ENCODE results near the gene SH3TC2.

Gene SH3TC2

DNA sequence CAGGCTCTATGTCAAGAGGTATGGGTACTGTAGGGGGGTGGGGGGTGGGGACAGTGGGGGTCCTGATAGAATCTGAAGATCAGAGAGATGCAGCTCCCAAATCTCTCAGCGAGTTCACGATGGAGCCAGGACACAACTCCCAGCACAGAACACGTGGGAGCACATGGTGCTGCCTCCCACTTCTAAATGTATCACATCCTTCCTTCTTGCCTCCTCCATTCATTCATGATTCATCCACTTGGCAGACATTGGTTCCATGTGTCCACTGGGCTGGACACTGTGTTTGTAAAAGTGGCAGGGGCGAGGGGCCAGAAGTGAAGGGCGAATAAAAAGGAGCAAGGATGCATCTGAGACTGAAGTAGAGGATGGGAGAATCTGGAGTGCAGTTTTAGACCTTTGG is 33.9 kb downstream of the SH3TC2 start:
- DNase-seq (ENCODE audit: low read depth in 2 of 2) = no peak

DNA sequence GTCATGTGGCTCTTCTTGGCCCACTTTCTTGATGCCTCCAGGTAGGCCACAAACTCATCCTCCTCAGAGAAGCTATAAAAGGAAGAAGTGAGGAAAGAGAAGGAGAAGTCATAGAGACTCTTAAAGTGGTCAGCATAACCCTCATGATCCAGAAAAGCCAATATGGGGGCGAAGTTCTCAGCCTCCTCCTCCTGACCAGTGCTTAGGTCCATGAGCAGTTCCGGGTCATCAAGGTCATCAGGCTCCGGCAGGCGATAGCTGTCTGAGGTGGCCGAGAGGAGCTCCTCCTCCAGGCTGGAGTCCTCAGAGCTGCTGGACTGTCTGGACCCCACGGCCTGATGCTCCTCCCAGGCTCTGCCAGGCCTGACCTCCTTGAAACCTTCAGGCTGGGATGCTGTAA is 34.7 kb downstream of the SH3TC2 start:
- no peak for DNase-seq (ENCODE audit: low read depth in 2 of 2)

DNA sequence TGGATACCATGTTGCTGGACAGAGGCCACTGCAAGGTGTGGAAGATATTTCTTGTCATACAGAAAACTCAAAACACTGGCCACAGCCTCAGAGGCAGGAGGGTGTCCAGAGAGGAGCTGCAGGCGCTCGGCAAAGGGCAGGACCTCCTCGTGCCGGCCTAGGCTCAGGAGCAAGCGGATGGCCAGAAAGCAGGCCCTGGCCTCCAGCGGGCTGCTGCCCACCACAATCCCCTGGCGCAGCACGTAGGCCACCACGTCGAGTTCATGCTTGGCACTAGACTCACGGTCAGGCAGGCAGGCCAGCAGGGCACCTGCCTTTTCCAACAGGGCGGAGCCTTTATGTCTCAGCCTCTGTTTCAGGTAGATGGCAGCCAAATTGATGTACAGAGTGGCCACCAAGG is 35.2 kb downstream of the SH3TC2 start:
- DNase-seq (ENCODE audit: low read depth in 2 of 2) = no peak

DNA sequence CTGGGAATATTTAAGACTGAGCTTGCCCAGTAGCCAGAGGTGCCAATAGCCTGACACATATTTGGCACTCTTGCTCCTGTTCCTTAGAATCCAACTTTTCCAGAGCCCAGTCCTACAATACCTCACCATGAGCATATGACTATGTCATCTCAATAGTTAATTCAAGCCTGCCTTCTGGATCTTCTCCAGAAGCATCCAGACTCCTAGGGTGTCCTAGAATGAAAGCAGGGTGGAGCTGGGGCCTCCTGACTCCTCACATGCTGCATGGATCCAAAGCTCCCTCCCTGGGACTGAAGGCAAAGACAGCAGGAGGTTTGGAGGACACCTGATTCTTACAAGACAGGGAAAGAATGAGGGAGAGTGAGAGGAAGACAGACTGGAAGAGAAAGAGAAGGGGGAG is 37.9 kb downstream of the SH3TC2 start:
- DNase-seq (ENCODE audit: low read depth in 2 of 2) = no peak

DNA sequence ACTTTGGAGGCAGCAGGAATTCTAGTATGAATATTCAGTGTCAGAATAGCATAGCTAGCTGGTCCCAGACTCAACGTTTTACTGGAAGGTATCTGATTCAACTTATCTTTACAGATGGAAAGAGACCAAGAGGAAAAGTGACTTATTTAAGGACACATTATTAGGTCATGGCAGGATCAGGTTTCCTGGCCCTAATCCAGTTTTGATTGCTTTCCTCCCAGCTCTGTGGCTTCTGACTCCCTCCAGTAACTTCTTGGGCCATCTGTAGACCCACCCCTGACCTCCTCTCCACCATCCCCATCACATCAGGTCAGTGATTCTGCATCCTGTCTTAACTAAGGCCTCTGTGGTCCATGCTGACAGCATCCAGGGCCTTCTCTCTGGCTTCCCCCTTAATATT is 38.4 kb downstream of the SH3TC2 start:
- no peak for DNase-seq (ENCODE audit: low read depth in 2 of 2)

DNA sequence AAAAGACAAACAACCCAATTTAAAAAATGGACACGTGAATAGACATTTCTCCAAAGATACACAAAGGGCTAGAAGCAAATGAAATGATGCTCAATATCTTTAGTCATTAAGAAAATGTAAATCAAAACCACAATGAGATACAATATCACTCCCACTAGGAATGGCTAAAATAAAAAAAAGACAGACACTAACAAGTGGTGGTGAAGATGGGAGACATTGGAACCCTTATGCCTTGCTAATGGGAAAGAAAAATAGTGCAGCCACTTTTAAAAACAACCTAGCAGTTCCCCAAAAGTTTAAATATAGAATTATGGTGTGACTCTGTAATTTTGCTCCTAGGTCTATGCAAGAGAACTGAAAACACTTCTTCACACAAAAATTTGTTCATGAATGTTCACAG is 40.7 kb downstream of the SH3TC2 start:
- no peak for DNase-seq (ENCODE audit: low read depth in 2 of 2)

DNA sequence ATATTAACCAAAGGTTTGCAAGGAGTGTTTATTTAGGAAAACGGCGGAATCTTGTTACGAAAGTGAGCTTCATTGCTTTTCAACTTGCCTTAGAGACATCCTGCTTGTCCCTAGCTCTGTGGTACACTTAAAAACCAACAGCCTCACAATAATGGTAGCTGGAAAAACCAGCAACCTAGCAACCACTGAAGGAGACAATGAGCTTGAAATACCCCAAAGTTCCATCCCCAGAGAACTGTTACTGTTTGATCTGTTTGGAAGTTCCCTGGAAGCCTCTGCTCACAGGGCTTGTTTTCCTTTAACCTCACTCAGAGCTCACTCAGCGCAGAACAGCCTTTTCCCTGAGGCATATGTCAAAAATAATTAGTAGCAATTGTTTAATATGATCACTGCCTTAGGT is 43.2 kb downstream of the SH3TC2 start:
- DNase-seq (ENCODE audit: low read depth in 2 of 2) = no peak

DNA sequence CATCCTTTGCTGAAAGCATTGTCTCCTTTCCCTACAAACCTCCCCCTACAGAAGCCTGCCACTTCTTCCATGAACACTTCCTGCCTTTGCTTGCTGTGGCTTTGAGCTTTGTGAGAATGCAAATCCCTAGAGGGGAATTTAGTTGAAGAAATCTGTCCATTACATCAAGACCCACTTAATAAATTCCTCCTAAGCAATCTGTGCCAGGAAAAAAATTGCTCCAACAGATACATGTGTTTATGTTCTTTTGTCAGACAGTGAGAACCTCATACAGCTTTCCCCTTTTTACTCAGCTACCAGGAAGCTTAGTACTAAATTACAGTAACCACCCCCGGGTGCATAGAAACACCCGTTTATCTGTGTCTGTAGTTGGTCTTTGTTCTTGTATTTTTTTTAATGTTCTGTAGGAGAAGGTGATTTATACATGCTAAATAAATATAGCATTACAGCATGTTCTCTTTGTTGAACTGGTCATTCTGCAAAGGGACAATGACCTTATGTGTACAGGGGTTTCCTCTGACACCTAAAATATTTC is 43.9 kb downstream of the SH3TC2 start:
- DNase-seq (ENCODE audit: low read depth in 2 of 2) = peak; percentile 94 to 96

DNA sequence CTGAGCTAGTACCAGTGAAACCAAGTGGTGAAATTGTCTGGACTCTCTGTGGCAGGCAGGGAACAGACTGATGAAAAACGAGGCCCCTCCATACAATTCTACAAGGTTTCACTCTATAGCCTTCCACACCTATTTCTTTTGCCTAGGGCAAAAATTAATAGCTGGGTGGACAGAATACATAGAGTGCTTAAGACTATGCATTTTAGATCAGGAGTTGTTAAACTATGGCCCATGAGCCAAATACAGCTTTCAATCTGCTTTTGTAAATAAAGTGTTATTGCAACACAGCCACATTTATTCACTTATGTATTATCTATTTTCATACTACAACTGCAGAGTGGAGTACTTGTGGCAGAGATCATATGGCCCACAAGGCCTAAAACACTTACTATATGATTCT is 45.2 kb downstream of the SH3TC2 start:
- DNase-seq (ENCODE audit: low read depth in 2 of 2) = no peak

DNA sequence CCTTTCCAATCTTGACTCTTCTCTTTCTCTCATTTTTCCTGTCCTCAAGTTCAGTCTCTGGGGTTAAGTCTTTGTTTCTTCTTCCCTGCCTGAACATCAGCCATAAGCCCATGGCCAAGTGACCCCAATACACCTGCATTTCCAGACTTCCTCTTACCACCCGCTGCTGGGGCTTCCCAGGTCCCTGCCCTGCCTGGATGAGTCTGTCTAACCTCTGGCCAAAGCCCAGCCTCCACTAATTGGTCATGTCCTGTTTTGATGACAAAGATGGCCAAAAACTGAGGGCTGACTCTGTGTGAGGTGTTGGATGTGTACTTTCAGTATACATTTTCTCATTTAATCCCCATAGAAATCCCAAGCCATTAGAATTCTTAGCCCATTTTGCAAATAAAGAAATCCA is 47.3 kb downstream of the SH3TC2 start:
- DNase-seq (ENCODE audit: low read depth in 2 of 2) = no peak

DNA sequence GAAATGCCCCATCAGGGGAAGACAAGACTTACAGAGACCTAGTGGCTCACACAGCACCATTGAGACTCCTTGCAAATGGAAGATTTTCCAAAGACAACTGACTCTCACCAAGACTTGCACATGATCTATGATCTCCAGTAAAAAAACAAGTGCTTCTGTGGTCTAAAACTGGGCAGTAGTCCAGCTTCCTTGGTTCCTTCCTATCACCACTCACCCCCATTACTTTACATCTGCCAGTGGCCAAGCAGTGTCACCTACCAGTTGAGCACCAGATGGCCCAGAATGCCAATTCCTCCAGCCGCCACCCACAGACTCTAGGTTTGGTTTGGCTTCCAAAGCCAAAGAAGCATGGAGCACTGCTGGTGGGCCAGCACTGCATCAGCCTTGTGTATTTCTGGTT is 47.7 kb downstream of the SH3TC2 start:
- DNase-seq (ENCODE audit: low read depth in 2 of 2) = no peak

DNA sequence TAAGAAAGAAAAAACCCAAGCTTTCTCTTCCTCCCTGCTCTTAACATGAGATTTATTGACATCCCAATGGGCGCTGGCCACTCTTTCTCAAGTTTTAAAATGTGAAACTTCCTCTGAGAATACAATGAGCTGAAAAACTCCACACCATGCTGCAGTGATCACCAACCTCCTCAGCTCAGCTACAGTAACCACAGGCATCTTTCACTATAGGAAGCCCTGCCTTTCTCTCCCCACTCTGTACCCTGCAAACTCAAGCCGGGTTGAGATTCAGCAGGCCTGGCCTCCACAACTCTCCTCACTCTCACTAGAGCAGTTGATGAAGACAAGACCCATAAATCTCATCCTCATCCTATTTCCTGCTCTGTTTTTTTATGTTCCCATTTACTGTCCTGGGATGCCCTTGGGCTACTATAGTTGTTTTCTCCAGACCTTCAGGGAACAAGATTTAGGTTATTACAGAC is 48.3 kb downstream of the SH3TC2 start:
- no peak for DNase-seq (ENCODE audit: low read depth in 2 of 2)

DNA sequence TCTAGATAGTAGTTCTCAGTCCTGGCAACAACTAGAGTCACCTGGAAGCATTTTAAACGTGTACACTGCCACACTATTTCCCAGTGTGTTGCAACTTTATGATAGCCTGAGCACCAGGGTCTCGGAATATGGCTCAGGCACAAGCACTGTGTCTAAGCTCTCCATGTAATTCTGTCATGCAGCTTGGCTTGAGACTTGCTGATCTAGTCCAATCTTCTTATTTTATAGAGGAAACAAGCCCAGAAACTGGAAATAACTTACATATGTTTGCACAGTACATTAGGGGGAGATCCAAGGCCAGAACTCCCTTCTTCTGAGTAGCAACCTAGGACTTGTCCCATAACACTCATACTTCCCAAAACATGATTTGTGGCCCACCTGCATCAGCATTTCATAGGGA is 49.1 kb downstream of the SH3TC2 start:
- DNase-seq (ENCODE audit: low read depth in 2 of 2) = no peak

DNA sequence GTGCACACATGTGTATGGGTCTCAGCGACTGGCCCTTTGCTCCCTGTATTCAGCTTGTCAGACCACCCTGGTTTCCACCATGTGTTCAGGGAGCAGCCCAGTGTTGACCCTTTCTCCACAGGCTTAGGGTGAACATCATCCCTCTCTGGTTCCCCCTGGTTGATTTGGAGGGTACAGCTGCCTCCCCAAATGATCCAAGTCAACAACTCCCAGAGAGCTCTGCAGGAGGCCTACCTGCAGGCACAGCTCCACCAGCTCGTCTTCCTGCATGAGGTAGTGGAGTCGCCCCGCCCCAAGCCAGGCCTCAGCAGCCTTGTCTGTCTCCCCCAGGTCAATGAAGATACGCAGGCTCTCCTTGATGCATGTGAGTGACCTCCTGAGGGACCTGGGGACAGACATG is 50.5 kb downstream of the SH3TC2 start:
- no peak for DNase-seq (ENCODE audit: low read depth in 2 of 2)

DNA sequence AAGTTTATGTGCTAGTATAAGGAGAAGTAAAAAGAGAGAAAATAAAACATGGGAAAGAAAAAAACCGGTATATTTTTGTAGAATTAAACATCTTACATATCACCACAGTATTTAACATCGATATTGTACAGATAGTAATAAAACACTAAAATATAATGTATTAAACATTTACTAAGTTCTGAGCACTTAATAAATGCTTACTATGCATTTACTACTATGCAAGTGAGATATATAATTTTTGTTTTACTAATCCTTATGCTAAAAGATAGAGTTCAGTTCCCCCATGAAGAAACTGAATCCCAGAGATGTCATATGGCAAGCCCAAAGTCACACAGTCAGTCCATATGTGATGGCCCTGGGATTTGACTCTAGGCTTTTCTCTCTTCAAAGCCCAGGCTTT is 51.1 kb downstream of the SH3TC2 start:
- no peak for DNase-seq (ENCODE audit: low read depth in 2 of 2)

DNA sequence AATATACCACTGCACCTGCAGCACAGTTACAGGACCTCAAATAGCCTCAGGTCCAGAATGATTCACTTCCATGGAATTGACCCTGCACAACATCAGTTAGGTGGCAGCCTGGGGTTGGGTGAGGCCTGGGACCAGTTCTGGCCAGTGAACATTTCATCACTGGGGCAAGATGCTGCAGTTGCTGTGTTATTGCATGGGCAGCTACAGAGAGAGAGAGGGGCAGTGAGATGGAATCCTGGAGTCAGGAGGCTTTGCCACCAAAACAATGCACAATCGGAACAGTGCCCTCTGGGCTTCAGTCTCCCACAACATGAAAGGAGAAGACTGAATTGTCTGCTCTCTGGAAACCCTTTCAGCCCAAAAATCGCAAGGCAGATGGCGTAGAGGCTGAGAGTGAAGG is 51.8 kb downstream of the SH3TC2 start:
- no peak for DNase-seq (ENCODE audit: low read depth in 2 of 2)

DNA sequence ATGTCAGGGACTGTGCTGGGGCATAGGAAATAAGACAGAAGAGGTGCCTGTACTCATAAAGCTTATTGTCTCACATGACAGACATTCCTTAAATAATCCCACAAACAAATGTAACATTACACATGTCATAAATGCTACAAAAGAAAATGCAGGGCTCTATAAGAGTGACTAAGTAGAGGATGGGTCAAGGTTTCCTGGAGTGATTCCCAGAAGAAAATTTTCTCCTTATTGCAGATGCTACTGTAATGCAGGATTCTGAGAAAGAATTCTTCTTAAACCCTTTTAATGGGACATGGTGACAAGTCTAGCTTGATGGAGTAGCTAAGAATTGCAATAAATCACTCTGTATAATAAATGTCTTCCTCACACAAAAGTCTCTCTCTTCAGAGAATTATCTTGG is 55.7 kb downstream of the SH3TC2 start:
- DNase-seq (ENCODE audit: low read depth in 2 of 2) = peak; percentile 84 to 87

DNA sequence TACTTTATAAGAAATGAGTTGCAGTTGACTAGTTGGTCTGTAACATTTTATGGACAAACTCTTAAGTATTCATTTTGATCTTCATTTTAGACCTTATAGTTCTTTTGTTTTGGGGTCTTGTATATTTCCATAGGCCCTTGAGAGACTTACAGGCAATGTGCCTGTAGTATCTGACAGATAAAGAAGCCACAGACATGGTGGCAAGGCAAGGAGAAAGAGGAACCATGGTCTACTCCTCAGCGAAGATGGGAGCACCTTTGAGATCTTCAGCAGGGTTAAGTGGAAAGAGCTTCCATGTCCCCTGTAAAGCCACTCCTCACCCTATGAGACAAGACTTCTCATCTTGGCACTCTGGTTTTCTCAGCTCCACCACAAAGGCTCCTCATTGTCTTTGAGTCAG is 56.4 kb downstream of the SH3TC2 start:
- DNase-seq (ENCODE audit: low read depth in 2 of 2) = no peak

DNA sequence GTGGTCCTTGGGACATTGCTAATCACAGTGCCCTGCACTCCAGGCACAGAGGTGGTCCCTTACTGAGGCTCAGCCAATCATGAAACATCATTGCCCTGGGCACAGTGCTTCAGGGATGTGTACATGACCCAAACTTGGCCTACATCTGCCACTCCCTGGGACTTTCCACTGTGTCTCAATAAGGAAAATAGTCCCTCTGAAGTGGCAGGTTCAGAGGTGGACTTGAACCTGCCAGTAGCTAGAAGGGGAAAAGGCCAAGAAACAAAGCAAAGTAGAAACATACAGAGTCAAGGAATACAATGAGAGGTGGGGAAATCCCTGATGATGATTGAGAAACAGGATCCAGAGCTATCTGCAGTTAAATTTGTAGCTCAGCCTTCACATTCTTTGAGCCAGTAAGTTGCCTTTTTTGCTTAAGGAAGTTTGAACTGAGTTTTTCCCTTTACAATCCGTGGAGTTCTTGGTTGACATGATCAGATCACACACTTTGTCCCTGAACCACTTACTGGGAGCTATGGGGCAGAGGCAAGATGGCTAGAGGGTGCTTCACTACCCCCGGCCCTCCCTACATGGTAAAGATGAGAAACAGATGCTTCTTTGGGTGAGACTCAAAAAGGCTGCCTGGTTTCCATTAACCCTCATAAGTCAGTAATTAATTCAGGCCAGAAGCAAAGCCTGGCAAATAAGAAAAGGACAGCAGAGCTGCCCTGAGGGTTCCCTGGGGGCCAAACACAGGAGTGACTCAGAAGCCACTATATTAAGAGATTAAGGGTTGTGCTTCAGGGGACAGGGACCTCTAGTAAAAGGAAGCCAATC is 57.6 kb downstream of the SH3TC2 start:
- peak in 1 of 2 experiments; percentile 55 for DNase-seq (ENCODE audit: low read depth in 2 of 2)

DNA sequence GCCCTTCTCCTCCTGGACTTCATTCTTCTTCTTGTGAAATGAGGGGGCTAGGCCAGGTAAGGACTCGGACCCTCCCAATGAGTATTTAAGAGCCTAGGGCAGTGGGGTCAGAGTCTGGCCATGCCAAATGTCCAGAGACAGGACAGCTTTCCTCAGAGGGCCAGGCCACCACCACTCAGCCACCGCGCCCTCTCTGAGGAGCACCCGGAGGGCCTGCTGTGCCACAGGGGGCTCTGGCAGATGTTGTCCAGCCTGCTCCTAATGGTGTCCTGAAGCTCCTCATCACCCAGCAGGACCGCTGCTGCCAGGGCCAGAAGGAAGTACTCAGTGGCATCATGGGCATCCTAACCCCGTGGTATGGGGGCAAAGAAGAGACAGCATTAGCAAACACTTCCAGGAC is 58.3 kb downstream of the SH3TC2 start:
- no peak for DNase-seq (ENCODE audit: low read depth in 2 of 2)

DNA sequence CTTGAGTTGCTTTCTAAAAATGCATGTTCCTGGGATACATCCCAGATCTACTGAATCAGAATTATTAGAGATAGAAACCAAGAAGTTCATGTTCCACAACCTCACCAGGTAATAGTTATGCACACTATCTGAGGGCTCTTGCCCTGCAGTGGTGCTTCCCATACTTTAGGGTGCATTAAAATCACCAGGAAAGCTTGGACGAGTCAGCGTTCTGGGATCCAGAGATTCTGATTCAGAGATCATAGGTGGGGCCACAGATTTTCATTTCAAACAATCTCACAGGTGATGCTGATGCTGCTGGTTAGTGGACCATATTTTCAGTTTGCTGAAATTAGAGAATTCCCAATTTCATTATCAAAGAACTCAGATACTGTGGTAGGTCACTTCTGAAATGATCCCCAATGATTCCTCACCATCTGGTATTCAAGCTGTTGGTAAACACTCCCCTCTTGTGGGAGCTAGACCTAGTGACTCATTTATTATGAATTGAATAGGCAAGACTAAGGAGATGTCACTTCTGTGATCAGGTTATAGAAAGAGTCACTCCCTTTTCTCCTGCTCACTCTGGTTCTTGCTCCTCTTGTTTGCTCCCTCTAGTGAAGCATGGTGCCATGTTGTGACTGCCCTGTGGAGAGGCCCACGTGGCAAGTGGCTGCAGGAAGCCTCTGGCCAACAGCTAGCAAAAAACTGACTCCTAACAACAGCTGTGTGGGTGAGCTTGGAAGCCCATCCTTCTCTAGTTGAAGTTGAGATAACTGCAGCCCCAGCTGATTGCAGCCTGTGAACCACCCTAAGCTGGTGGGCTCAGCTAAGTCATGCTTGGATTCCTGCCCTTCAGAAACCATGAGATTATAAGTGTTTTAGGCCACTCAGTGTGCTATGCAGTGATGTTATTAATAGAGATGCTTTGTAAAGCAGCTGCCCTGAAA is 59.8 kb downstream of the SH3TC2 start:
- DNase-seq (ENCODE audit: low read depth in 2 of 2) = no peak

DNA sequence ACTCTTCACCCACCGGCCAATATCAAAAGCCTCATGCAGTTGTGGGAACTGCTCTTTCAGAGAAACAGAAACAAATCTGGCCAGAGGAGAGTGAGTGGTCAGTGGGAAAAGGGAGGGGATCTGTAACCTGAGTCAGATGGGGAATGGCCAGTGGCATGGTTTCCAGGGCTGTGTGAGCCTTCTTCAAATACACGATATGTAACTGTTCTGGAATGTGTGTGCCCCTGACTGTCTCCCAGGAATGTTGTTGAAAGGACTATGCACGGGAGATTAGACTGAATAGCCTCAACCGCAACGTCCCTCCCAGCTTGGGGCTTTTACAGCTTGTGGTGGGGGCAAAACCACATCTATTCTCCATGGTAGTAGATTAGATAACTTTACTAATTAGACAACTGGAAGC is 60.8 kb downstream of the SH3TC2 start:
- peak; percentile 89 to 90 for DNase-seq (ENCODE audit: low read depth in 2 of 2)

DNA sequence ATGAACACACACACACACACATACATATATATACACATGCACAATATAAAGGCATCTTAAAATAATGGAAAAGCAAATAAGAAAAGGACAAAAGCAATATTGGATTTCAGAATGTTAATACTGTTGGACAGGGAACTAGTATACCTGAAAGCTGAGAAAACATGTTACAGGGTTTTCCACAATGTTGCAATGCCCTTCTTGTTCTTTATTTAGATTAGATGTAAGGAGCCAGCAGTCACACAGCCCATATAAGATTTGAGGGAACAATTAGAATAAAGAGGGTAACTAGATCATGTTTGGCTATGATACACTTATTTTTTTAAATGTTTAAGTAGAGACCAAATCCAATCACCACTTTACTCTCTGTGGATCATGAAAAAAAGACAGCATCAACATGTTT is 61.7 kb downstream of the SH3TC2 start:
- no peak for DNase-seq (ENCODE audit: low read depth in 2 of 2)
